ENCODE measurements around the gene CASP6. TPM values are rescaled to one million over a fixed set of nuclear protein-coding genes. Genes with fewer than 3 reads are reported as not detected.

The CASP6 gene
- 18.3 TPM for polyA plus RNA-seq (2012; ENCODE audit: missing spikeins)

DNA sequence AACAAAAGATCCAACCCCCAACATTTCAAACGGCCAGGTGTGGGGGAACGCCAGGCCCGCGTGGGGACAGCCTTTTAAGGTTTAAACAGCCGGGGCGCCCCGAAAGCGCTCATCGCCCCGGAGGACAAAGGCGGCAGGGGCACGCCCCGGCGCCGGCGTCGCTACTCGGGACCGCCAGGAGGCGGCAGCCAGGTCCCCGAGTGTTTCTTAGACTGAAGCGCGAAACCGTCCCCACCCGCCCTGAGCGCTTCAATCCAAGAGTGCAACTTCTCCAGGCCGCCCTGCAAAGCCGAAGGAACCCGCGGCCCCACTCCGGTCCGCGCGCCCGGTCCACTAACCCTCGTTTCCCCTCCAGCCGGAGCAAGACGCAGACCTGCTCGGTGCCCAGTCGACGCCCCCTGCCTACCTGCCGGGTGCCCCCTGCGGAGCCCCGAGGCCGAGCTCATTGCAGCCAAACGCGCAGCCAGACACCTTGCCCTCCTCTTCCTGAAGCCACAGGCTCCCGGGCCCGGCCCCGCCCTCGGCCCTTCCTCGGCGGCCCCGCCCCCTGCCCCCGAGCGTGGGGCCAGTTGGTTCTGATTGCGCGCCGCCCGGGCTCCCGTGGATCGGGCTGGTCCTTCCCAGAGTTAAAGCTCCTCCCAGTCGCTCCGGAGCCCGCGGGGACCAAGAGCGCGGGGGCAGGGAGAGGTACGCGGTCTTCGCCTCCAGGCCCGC lies at the start of gene CASP6:
CASP6 (minus strand) TSS at position 496 of the 714 bp plus-strand sequence; CDS start at position 446, 50 bp downstream.
- FAIRE-seq (peak; percentile 74), DNase-seq (ENCODE audit: insufficient read length) (peak; percentile 70)
- TF ChIP-seq TAF1 (IDR thresholded peaks at IDR 0.05; ENCODE audit: borderline replicate concordance, low read depth, low read length): no peak
- TF ChIP-seq POLR2A (IDR thresholded peaks at IDR 0.05; ENCODE audit: low read depth, low read length): peak; percentile 56; the same call in 1 of the 2 replicates
- TF ChIP-seq POLR2AphosphoS5 (IDR thresholded peaks at IDR 0.05; ENCODE audit: low read depth, low read length): 0 out of 2 replicates have a peak, but pooled peaks have one; percentile 18

DNA sequence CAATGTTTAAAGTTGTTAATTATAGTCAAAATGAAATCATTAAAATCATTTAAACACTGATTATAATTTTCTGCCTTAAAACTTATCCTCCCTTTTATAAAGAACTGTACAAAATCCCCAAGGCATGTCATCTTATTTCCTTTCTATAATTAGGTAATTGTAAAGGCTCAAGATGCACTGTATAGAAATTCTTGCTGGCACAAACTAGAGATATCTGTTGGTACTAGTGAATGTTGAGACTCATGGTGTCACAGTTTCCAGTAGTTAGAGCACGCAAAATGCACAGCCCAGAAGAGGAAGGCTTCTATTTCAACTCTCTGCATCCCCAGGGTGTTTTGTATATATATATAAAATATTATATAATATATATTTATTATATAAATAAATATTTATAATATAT lies 49.3 kb upstream of the CASP6 start:
- TF ChIP-seq POLR2AphosphoS5 (IDR thresholded peaks at IDR 0.05; ENCODE audit: low read depth, low read length): no peak
- TF ChIP-seq TAF1 (IDR thresholded peaks at IDR 0.05; ENCODE audit: borderline replicate concordance, low read depth, low read length): no peak
- no peak for DNase-seq (ENCODE audit: insufficient read length)
- FAIRE-seq: no peak

DNA sequence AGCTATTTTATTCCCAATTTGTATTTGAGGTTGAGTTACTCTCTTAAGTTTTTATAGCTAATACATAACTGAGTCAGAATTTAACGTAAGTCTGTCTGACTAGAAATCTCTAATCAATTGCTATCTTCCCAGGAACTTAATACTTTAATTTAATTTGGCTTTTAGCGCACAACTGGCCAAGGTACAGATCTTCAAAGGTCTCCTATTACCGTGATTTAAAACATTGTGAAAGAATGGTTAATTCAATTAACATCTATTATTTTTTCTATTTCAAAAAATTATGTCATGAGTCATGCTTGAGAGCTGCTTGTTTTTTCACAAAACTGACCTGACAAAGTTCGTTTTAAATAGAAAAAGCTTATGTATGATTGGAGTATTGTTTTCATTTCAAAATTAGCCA lies 48.6 kb upstream of the CASP6 start:
- FAIRE-seq (no peak), DNase-seq (ENCODE audit: insufficient read length) (no peak)
- TF ChIP-seq TAF1 (IDR thresholded peaks at IDR 0.05; ENCODE audit: borderline replicate concordance, low read depth, low read length) (no peak), POLR2A (IDR thresholded peaks at IDR 0.05; ENCODE audit: low read depth, low read length) (no peak), POLR2AphosphoS5 (IDR thresholded peaks at IDR 0.05; ENCODE audit: low read depth, low read length) (no peak)

DNA sequence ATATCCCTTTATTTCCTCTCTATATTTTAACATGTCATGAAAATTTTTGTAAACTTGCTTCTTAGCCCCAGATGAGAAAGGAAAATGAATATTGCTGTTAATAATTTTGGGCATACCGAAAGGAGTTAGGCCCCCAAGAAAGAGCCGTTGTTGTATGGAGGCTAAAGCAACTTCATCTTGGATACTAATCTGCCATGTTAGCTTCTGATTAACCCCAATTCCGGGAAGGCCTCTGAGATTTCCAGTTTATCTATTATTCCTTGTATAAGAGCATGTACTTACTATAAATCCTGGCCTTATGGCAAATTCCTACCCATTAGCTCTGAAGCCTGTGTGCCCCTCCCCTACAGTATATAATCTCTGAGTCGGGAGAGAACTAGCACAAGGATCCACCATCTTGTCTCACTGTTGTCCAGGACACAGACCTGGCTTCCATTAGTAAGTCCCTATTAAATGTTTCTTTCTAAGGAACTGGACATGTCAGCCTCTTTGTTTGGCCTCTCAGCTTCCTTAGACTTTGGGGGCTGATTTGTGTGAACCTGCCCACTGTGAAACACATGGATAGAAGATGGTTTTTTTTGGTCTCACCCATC lies 47.5 kb upstream of the CASP6 start:
- DNase-seq (ENCODE audit: insufficient read length) (no peak), FAIRE-seq (no peak)
- TF ChIP-seq POLR2AphosphoS5 (IDR thresholded peaks at IDR 0.05; ENCODE audit: low read depth, low read length): no peak
- no peak for TF ChIP-seq TAF1 (IDR thresholded peaks at IDR 0.05; ENCODE audit: borderline replicate concordance, low read depth, low read length)
- TF ChIP-seq POLR2A (IDR thresholded peaks at IDR 0.05; ENCODE audit: low read depth, low read length): no peak

DNA sequence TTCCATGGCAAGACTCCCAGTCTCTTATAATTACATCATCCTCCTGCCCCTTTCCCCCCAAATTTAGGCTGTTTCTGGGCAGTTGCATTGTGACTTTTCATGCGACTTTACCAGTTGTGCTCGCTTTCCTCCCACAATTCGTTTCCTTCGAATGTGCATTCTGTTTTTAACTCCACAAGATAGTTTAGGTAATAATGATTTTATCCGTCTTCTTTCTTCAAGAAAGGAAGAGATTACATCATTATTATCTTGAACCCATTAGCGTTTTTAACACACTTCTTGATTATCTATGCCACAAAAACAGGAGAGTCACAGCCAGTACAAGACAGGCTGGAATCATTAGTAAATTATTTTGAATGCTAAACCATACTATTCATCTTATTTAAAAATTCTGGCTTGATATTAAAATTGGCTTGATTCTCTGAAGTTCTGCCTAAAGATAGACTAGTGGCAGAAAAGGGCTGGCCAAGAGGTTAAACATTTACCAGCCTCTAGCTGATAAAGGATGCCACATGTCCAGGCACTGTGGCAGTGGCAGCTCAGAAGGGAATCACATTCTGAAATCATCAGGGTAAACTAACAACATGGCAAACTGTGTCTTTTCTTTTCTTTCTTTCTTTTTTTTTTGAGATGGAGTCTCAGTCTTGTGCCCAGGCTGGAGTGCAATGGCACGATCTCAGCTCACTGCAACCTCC lies 46.3 kb upstream of the CASP6 start:
- DNase-seq (ENCODE audit: insufficient read length): no peak
- no peak for FAIRE-seq
- TF ChIP-seq TAF1 (IDR thresholded peaks at IDR 0.05; ENCODE audit: borderline replicate concordance, low read depth, low read length) (no peak), POLR2AphosphoS5 (IDR thresholded peaks at IDR 0.05; ENCODE audit: low read depth, low read length) (no peak), POLR2A (IDR thresholded peaks at IDR 0.05; ENCODE audit: low read depth, low read length) (no peak)

DNA sequence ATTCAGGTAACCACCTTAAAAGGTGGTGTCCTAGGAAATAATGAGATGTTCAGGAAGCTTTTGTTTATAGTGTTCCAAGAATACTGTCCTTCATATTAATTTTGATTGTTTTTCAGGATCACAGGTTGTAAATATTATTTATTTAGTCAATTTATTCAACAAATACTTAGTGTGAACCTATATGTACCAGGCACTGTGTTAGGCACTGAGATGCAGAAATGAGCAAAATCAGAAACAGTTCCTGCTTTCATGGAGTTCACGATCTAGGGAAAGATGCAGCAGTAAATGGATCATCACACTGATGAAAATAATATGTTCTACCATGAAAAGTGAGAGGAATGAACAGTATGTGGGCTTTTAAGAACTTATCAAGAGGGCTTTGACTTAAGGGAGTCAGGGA lies 44.9 kb upstream of the CASP6 start:
- DNase-seq (ENCODE audit: insufficient read length): no peak
- TF ChIP-seq TAF1 (IDR thresholded peaks at IDR 0.05; ENCODE audit: borderline replicate concordance, low read depth, low read length) (no peak), POLR2A (IDR thresholded peaks at IDR 0.05; ENCODE audit: low read depth, low read length) (no peak), POLR2AphosphoS5 (IDR thresholded peaks at IDR 0.05; ENCODE audit: low read depth, low read length) (no peak)
- FAIRE-seq: no peak

DNA sequence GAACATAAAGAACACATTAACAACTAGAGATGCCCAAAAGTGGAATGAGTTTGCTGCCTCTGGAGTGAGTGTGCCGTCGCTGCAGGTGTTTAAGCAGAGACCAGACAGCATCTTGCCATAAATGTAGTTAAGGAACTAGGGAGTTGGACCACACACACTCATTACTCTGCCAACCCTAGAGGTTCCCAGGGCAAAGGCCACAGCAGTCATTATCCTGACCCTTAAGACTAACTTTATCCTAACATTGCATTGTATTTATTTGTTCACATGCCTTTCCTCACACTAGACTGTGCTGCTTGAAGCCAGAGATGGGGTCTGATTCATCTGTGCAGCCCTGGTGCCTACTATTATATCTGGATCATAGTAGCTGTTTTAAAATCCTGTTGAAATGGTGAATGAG lies 43.5 kb upstream of the CASP6 start:
- FAIRE-seq: no peak
- TF ChIP-seq POLR2A (IDR thresholded peaks at IDR 0.05; ENCODE audit: low read depth, low read length): no peak
- no peak for TF ChIP-seq POLR2AphosphoS5 (IDR thresholded peaks at IDR 0.05; ENCODE audit: low read depth, low read length)
- TF ChIP-seq TAF1 (IDR thresholded peaks at IDR 0.05; ENCODE audit: borderline replicate concordance, low read depth, low read length): no peak
- no peak for DNase-seq (ENCODE audit: insufficient read length)

DNA sequence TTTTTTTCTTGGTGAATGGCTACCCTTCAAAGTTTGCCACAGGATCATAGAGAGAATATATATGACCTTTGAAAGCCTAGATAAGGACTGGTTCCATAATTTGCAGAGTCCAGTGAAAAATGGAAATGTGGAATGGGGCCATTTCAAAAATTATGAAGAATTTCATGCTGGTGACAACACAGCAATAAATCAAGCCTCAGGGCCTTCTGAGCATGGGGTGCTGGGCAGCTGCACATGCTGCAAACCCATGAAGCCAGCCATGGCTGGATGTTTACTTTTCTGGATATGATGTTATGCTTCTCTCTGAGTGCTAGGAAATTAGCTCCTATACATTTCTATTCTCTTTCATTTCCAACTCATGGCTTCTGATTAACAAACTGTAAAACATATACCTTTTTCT lies 42.6 kb upstream of the CASP6 start:
- TF ChIP-seq POLR2AphosphoS5 (IDR thresholded peaks at IDR 0.05; ENCODE audit: low read depth, low read length) (no peak), TAF1 (IDR thresholded peaks at IDR 0.05; ENCODE audit: borderline replicate concordance, low read depth, low read length) (no peak), POLR2A (IDR thresholded peaks at IDR 0.05; ENCODE audit: low read depth, low read length) (no peak)
- FAIRE-seq (no peak), DNase-seq (ENCODE audit: insufficient read length) (no peak)

DNA sequence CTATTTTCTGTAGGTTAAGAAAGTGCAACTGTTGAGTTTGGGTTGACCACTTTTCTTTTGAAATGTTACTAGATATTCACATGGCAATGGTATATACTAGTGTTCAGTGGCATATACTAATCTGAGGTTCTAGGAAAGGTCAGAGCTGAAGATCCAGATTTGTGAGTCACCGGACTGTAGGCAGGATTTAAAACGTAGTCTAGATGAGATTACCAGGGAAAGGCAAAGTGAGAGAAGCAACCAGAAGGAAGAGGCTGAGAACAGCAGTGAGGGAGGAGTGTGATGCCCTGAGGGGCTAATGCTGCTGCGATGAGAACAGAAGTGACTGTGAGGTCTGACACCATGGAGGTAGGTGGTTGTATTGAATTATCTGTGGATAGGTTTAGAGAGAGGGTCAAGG lies 36.3 kb upstream of the CASP6 start:
- DNase-seq (ENCODE audit: insufficient read length) (no peak), FAIRE-seq (no peak)
- TF ChIP-seq POLR2AphosphoS5 (IDR thresholded peaks at IDR 0.05; ENCODE audit: low read depth, low read length) (no peak), POLR2A (IDR thresholded peaks at IDR 0.05; ENCODE audit: low read depth, low read length) (no peak), TAF1 (IDR thresholded peaks at IDR 0.05; ENCODE audit: borderline replicate concordance, low read depth, low read length) (no peak)

DNA sequence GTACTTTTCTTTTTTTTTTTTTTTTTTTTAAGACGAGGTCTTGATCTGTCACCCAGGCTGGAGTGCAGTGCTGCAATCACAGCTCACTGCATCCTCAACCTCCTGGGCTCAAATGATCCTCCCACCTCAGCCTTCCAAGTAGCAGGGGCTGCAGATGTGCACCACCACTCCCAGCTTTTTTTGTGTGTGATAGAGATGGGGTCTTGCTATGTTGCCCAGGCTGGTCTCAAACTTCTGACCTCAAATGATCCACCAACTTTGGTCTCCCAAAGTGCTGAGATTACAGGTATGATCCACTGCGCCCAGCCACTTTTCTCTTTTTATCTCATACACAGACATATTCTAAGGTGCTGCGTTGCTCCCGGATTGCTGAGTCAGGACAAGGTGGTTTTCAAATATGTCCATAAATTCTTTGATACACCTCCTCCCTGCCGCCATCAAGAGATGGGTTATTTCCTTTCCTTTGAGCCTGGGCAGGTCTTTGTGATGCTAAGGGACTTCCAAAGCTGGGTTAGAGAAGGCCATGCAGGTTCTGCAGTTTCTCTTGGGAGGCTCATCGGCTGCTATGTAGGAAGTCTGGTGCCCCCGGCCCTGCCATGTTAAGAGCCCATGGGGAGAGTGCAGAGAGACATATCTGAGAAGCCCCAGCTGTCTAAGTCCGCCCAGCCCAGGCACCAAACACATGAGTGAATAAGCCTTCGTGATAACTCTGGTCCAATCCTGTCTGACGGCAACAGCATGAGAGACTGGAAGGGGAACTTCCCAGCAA lies 35.0 kb upstream of the CASP6 start:
- DNase-seq (ENCODE audit: insufficient read length) (no peak), FAIRE-seq (no peak)
- no peak for TF ChIP-seq POLR2A (IDR thresholded peaks at IDR 0.05; ENCODE audit: low read depth, low read length)
- no peak for TF ChIP-seq TAF1 (IDR thresholded peaks at IDR 0.05; ENCODE audit: borderline replicate concordance, low read depth, low read length)
- TF ChIP-seq POLR2AphosphoS5 (IDR thresholded peaks at IDR 0.05; ENCODE audit: low read depth, low read length): no peak

All from GM12892 (cell line).